Activated naive CD4-positive, alpha-beta T cell treated with anti-CD3 and anti-CD28 coated beads, Interleukin-2, amount 10 ng/mL, durations not matched to agents 7 days and 5 days (primary cell): Measurements from ENCODE around the gene UST.
"Not testable (repeated sequence)": the region's sequence is repeated elsewhere in the genome, so short reads cannot be mapped to it uniquely, and the experiment has no call there.

ENCODE experiments used
- CTCF ChIA-PET: fragments of 350-600 bp; sonication (Branson Sonifier 250); formaldehyde crosslinking; loops from one replicate; lab custom pipeline; 2021; ENCODE audit warnings: antibody characterized with exemption; lab: Charles Lee
- DNase-seq: peaks from one replicate; pipeline ENCODE4 v3.0.0-alpha.2; 2020
- H3K27ac Mint-ChIP-seq: one replicate; pipeline ENCODE4 v1.8.0; 2021; ENCODE audit warnings: mild to moderate bottlenecking, moderate library complexity, mixed read lengths
- H3K27me3 Mint-ChIP-seq: one replicate; pipeline ENCODE4 v1.8.0; 2021; ENCODE audit warnings: mild to moderate bottlenecking, mixed read lengths
- H3K36me3 Mint-ChIP-seq: one replicate; pipeline ENCODE4 v1.8.0; 2021; ENCODE audit warnings: mixed read lengths
- H3K4me1 Mint-ChIP-seq: one replicate; pipeline ENCODE4 v1.8.0; 2021; ENCODE audit warnings: mixed read lengths
- H3K4me3 Mint-ChIP-seq: one replicate; pipeline ENCODE4 v1.8.0; 2021; ENCODE audit warnings: mild to moderate bottlenecking, moderate library complexity, mixed read lengths
- H3K9me3 Mint-ChIP-seq: one replicate; pipeline ENCODE4 v1.8.0; 2021; ENCODE audit warnings: mixed read lengths

UST gene

GRCh38 chr6:148747471-148748165 lies 788 bp downstream of the UST start:
- Mint-ChIP-seq H3K9me3 (no peaks in the 10 kb centered on the region), H3K27ac (no peak overlapping the region), H3K4me3 (peak overlapping the region; percentile 59), H3K4me1 (peaks cover 23% of the 10 kb centered on the region), H3K27me3 (peaks cover 82% of the 10 kb centered on the region), H3K36me3 (no peaks in the 10 kb centered on the region)
- DNase-seq: peak; percentile 55
- CTCF ChIA-PET: interaction anchor here (1.0 to 2.5 kb wide), 2 partner anchors 10 to 33 kb away, joined by 4 to 11 read pairs; no protein-coding TSS in a partner anchor

DNA sequence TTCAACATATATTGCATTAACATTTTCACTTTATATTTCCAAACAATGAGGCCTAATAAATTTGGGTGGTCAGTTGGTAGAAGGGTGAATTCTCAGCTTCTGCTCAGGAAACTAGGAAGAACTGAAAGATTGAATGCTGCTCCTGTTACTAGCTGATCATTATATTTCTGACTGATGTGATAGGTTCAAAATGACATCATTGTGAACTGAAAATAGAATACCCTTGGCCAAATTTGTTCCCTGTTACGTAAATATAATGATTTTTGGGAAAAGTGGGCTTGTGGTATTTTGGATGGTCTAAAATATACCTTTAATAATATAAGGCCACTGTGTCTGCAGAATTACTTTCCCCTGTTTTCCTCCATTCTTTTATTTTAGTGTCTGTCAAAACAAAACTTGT lies 2.8 kb downstream of the UST start:
- CTCF ChIA-PET: no interaction called here
- Mint-ChIP-seq H3K36me3 (no peaks in the 10 kb centered on the region), H3K4me3 (no peak overlapping the region), H3K9me3 (no peaks in the 10 kb centered on the region), H3K4me1 (peaks cover 23% of the 10 kb centered on the region), H3K27me3 (peaks cover 63% of the 10 kb centered on the region), H3K27ac (no peak overlapping the region)
- DNase-seq: no peak

- Mint-ChIP-seq H3K27me3 (peaks cover 51% of the 10 kb centered on the region), H3K9me3 (no peaks in the 10 kb centered on the region), H3K36me3 (no peaks in the 10 kb centered on the region), H3K4me3 (no peak overlapping the region), H3K27ac (no peak overlapping the region), H3K4me1 (peaks cover 20% of the 10 kb centered on the region)
- DNase-seq: no peak
- CTCF ChIA-PET: no interaction called here
These were observed 4.3 kb downstream of the UST start for GRCh38 chr6:148750838-148751792.

DNA sequence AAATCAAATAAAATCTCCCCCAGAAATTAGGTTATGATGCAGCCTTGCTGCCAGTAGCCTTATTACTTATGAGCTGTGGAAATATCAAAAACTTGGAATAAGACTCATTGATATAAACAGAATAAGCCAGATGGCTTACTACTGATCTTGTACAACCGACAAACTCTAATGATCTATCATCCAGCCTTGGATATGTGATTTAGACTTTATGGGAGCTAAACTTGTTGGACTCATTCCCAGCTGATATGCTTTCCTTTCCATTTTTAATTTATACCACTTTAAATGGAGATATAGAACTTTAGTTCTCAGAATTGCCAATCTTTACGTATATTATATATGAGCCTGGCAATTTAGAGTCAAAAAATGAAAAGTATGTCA lies 5.0 kb downstream of the UST start:
- no peaks in the 10 kb centered on the region for H3K9me3 Mint-ChIP-seq
- no peak overlapping the region for H3K27ac Mint-ChIP-seq
- CTCF ChIA-PET: no interaction called here
- no peak overlapping the region for H3K4me3 Mint-ChIP-seq
- no peaks in the 10 kb centered on the region for H3K36me3 Mint-ChIP-seq
- no peak for DNase-seq
- peaks cover 45% of the 10 kb centered on the region for H3K27me3 Mint-ChIP-seq
- H3K4me1 Mint-ChIP-seq: peaks cover 14% of the 10 kb centered on the region

DNA sequence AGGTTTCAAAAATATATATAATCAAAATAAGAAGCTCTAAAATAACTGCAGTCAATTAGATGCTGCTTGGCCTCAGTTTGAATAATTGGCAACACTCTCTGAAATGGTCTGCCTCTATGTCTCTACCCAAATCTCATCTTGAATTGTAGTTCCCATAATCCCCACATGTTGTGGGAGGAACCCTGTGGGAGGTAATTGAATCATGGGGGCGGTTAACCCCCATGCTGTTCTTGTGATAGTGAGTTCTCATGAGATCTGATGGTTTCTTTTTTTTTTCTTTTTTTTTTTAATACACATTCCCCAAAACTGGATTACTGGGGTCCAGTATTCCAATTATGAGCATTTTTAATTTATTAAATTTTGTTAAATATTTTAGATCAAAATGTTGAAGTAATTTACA lies 8.5 kb downstream of the UST start:
- H3K4me1 Mint-ChIP-seq: peaks cover 18% of the 10 kb centered on the region
- not testable (repeated sequence) for H3K27ac Mint-ChIP-seq, DNase-seq, H3K4me3 Mint-ChIP-seq, H3K9me3 Mint-ChIP-seq, H3K36me3 Mint-ChIP-seq
- CTCF ChIA-PET: interaction anchor here (0.7 kb wide), 1 partner anchor 92 kb away, joined by 3 read pairs; no protein-coding TSS in a partner anchor
- peaks cover 36% of the 10 kb centered on the region for H3K27me3 Mint-ChIP-seq

GRCh38 chr6:148757944-148758480 lies 11.2 kb downstream of the UST start:
- no peaks in the 10 kb centered on the region for H3K9me3 Mint-ChIP-seq
- H3K27me3 Mint-ChIP-seq: peaks cover 40% of the 10 kb centered on the region
- DNase-seq: no peak
- CTCF ChIA-PET: interaction anchor here (2.5 kb wide), 1 partner anchor 10 kb away, joined by 11 read pairs; no protein-coding TSS in a partner anchor
- H3K4me1 Mint-ChIP-seq: peaks cover 39% of the 10 kb centered on the region
- no peaks in the 10 kb centered on the region for H3K36me3 Mint-ChIP-seq
- no peak overlapping the region for H3K4me3 Mint-ChIP-seq
- no peak overlapping the region for H3K27ac Mint-ChIP-seq

- H3K27ac Mint-ChIP-seq: no peak overlapping the region
- H3K9me3 Mint-ChIP-seq: no peaks in the 10 kb centered on the region
- no peaks in the 10 kb centered on the region for H3K36me3 Mint-ChIP-seq
- CTCF ChIA-PET: interaction anchor here (2.5 kb wide), 1 partner anchor 10 kb away, joined by 11 read pairs; no protein-coding TSS in a partner anchor
- H3K4me1 Mint-ChIP-seq: peaks cover 39% of the 10 kb centered on the region
- DNase-seq: peak; percentile 38
- H3K4me3 Mint-ChIP-seq: no peak overlapping the region
- peaks cover 44% of the 10 kb centered on the region for H3K27me3 Mint-ChIP-seq
These were observed 11.7 kb downstream of the UST start for GRCh38 chr6:148758492-148758891.

DNA sequence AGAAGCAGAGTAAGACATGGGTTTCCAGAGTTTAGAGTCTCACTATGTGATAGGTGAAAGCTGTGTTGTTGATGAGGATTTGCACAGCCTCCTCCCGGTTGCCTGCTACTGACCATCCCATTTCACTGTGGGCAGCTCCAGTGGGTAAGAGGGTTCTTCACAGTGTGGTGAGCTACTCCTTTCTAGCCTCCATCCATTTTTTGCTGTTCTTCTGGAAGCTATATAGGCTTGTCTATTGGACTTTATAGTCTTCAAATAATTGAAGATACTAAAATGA lies 13.4 kb downstream of the UST start:
- no peak for DNase-seq
- Mint-ChIP-seq H3K27ac (no peak overlapping the region), H3K4me1 (peaks cover 39% of the 10 kb centered on the region), H3K27me3 (peaks cover 57% of the 10 kb centered on the region), H3K9me3 (no peaks in the 10 kb centered on the region), H3K36me3 (no peaks in the 10 kb centered on the region), H3K4me3 (peak overlapping the region; percentile 53)
- CTCF ChIA-PET: interaction anchor here (1.2 kb wide), 1 partner anchor 266 kb away, joined by 3 read pairs; no protein-coding TSS in a partner anchor

DNA sequence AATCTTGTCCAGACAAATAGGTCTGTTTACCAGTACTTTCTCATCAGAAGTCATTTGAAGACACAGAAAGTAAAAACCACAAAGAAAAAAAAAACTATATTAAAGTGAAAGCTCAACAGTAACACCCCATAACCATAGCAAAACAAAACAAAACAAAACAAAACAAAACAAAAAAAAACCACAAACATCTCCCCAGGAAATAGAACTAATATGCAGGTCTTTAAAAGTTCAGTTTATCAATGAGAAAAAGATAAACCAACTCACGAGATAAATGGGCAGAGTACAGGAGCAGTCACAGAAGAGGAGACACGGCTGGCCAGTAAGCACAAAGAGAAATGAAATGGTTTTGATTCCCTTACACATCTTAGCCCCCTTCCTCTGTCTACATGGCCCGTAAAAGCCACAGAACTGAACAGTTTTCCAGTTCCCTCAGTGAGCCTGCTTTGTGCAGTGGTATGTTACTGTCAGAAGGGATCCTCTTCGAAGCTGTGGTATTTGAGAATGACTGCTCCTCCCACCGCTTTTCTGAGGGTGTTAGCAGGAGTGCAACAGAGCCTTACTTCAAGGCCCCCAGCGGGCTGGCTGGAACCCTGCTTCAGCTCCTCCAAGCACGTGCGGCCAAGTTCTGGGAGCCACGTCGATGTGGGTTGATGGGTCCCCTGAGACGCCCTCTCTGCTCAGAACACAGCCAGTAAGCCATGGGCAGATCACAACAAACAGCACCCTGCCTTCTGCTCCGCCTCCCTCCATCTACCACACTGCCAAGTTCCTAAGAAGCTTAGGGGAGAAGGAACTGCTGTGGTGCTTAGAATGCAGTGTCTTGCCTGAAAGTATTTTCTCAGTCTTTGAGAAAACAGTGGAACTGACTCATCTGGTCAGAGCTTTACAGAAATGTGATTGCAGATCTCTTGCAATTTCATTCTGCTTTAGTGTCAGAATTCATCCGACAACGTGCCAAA lies 14.0 kb downstream of the UST start:
- Mint-ChIP-seq H3K4me1 (peaks cover 39% of the 10 kb centered on the region), H3K36me3 (no peaks in the 10 kb centered on the region), H3K4me3 (peak overlapping the region; percentile 53), H3K27ac (peak overlapping the region; percentile 84), H3K9me3 (no peaks in the 10 kb centered on the region), H3K27me3 (peaks cover 59% of the 10 kb centered on the region)
- DNase-seq: peak; percentile 50
- CTCF ChIA-PET: interaction anchor here (1.2 to 1.3 kb wide), 2 partner anchors 10 to 265 kb away, joined by 3 read pairs; no protein-coding TSS in a partner anchor

- Mint-ChIP-seq H3K27me3 (peaks cover 67% of the 10 kb centered on the region), H3K4me1 (peaks cover 39% of the 10 kb centered on the region), H3K9me3 (no peaks in the 10 kb centered on the region), H3K36me3 (no peaks in the 10 kb centered on the region), H3K4me3 (peak overlapping the region; percentile 53), H3K27ac (peak overlapping the region; percentile 84)
- peak; percentile 50 for DNase-seq
- CTCF ChIA-PET: interaction anchor here (1.3 kb wide), 1 partner anchor 9 kb away, joined by 3 read pairs; no protein-coding TSS in a partner anchor
These were observed 14.7 kb downstream of the UST start for GRCh38 chr6:148761527-148762011.

DNA sequence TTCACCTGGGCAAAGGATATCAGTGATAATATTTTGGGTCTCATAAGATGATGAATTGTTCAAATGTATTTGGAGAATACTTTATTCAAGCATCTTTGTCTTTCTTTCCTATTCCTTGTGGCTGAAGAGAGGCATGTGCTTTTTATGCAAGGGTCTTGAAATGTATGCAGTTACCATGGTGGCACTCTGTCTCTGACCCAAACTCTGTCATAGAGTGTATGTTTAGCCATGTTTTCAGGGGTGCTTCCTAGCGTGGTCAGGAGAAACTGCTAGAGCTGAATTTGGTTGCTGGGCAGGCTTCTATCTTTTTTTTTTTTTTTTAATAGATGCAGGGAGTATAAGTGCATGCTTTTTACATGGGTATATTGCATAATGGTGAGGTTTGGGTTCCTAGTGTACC lies 15.4 kb downstream of the UST start:
- CTCF ChIA-PET: interaction anchor here (1.3 kb wide), 1 partner anchor 9 kb away, joined by 3 read pairs; no protein-coding TSS in a partner anchor
- H3K36me3 Mint-ChIP-seq: no peaks in the 10 kb centered on the region
- H3K4me3 Mint-ChIP-seq: no peak overlapping the region
- DNase-seq: no peak
- H3K27me3 Mint-ChIP-seq: peaks cover 62% of the 10 kb centered on the region
- no peak overlapping the region for H3K27ac Mint-ChIP-seq
- H3K9me3 Mint-ChIP-seq: no peaks in the 10 kb centered on the region
- peaks cover 39% of the 10 kb centered on the region for H3K4me1 Mint-ChIP-seq

DNA sequence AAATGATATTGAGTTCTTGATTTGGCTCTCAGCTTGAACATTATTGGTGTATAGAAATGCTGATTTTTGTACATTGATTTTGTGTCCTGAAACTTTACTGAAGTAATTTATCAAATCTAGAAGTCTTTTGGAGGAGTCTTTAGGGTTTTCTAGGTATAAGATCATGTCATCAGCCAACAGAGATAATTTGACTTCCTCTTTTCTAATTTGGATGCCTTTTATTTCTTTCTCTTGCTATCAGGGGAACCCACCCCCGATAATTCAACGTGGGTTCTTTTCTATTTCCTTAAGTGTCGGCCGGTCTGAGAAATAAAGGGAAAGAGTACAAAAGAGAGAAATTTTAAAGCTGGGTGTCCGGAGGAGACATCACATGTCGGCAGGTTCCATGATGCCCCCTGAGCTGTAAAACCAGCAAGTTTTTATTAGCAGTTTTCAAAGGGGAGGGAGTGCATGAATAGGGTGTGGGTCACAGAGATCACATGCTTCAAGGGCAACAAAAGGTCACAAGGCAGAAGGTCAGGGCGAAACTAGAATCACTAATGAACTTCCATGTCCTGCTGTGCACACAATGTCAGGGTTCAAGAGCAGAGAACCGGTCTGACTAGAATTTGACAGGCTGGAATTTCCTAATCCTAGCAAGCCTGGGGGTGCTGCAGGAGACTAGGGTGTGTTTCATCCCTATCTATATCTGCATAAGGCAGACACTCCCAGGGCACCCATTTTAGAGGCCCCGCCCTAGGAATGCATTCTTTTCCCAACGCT lies 17.6 kb downstream of the UST start:
- peaks cover 27% of the 10 kb centered on the region for H3K4me1 Mint-ChIP-seq

More for the DNA sequence above, 17.6 kb downstream of the UST start:
- H3K4me3 Mint-ChIP-seq, H3K9me3 Mint-ChIP-seq, H3K36me3 Mint-ChIP-seq, DNase-seq, CTCF ChIA-PET, H3K27ac Mint-ChIP-seq: not testable (repeated sequence)
- H3K27me3 Mint-ChIP-seq: peaks cover 58% of the 10 kb centered on the region
